H1 (cell line): Measurements from ENCODE around the gene ARID5B. TPM values are rescaled to one million over a fixed set of nuclear protein-coding genes. Genes with fewer than 3 reads are reported as not detected.

Experiments used
- ATF2 ChIP-seq: IDR thresholded peaks from 2 replicates; pipeline ENCODE4 v1.6.1; 2012; ENCODE audit warnings: low read length, inconsistent platforms
- EZH2 ChIP-seq: fragments of 200-600 bp; sonication (generic); IDR thresholded peaks from 2 replicates; pipeline ENCODE4 v1.7.1; 2012; ENCODE audit warnings: low read depth, mild to moderate bottlenecking, moderate library complexity, low read length, inconsistent platforms; ENCODE audit not compliant: severe bottlenecking
- KDM1A ChIP-seq: fragments of 200-600, 300-600 bp; sonication (generic); IDR thresholded peaks from 2 replicates; pipeline ENCODE4 v1.7.1; 2016; ENCODE audit warnings: mild to moderate bottlenecking, low read length, borderline replicate concordance
- KDM5A ChIP-seq: fragments of 200-600 bp; IDR thresholded peaks from 2 replicates; pipeline ENCODE4 v1.7.1; 2012; ENCODE audit warnings: mild to moderate bottlenecking, low read length, inconsistent platforms, mixed read lengths
- NRF1 ChIP-seq: IDR thresholded peaks from 2 replicates; pipeline ENCODE4 v1.6.1; 2011; ENCODE audit warnings: mild to moderate bottlenecking, low read depth, low read length, improper control_type of control experiment
- polyA plus RNA-seq, 7 experiments: library from polyadenylated mRNA; depleted of rRNA in 3 of 7; stranded (reverse) in 5 of 7; unstranded in 2 of 7; fragments of >200 nt in 5 of 7; fragments of 200-250 nt in 2 of 7; gene quantifications; 1 replicate in 5 of 7; 2 replicates in 1 of 7; 4 replicates in 1 of 7; pipeline versions ENCODE4 v1.2.1 to v1.2.3, GENCODE V29; 2011 to 2013; ENCODE audit warnings: missing spikeins in 2 of 7, mixed read lengths in 2 of 7
- total RNA-seq: library from RNA; stranded (reverse); fragmentation: NEBNext Ultra II Directional; extraction: Animal tissue kit (Norgen Biotek cat#: 25700); gene quantifications from 2 replicates; pipeline ENCODE4 v1.2.1, GENCODE V29; 2021

ARID5B gene
- total and polyA plus RNA-seq, 2 of the 8 experiments (the other 6 are each of a cell fraction or from before 2014, with no cell fraction given), result 0.21 to 1.1 TPM

GRCh38 chr10:62033125-62033524 is 131.6 kb downstream of the ARID5B start (continued):
- no peak for TF ChIP-seq EZH2
- no peak for TF ChIP-seq NRF1
- no peak for TF ChIP-seq ATF2
- TF ChIP-seq KDM1A, result no peak
- TF ChIP-seq KDM5A, result no peak
